GM19238 (cell line): ENCODE data around the gene DCHS1.

Experiments
- DNase-seq: peaks from one replicate; pipeline ENCODE4 v3.0.0; 2011; ENCODE audit warnings: low spot score; ENCODE audit not compliant: insufficient read length

DCHS1 gene

GRCh38 chr11:6673523-6674218, 18.1 kb upstream of the DCHS1 start:
- no peak for DNase-seq

- DNase-seq = no peak
These were observed 16.4 kb upstream of the DCHS1 start for GRCh38 chr11:6671991-6672390.

- no peak for DNase-seq
These were observed 14.7 kb upstream of the DCHS1 start for GRCh38 chr11:6670202-6670830.

GRCh38 chr11:6667733-6668374, 12.2 kb upstream of the DCHS1 start:
- DNase-seq = no peak

GRCh38 chr11:6666302-6667183, 10.9 kb upstream of the DCHS1 start:
- no peak for DNase-seq

- no peak for DNase-seq
These were observed 8.9 kb upstream of the DCHS1 start for GRCh38 chr11:6664551-6664950.

GRCh38 chr11:6663794-6664469, 8.3 kb upstream of the DCHS1 start:
- no peak for DNase-seq

GRCh38 chr11:6660712-6661111, 5.1 kb upstream of the DCHS1 start:
- DNase-seq = no peak

- no peak for DNase-seq
These were observed 3.0 kb upstream of the DCHS1 start for GRCh38 chr11:6658647-6659046.

GRCh38 chr11:6657346-6657745, 1.7 kb upstream of the DCHS1 start:
- no peak for DNase-seq

- DNase-seq = no peak
These were observed 1.3 kb upstream of the DCHS1 start for GRCh38 chr11:6656936-6657335.

- no peak for DNase-seq
These were observed 941 bp upstream of the DCHS1 start for GRCh38 chr11:6656584-6656915.

GRCh38 chr11:6655020-6655789, 404 bp downstream of the DCHS1 start:
- no peak for DNase-seq

- no peak for DNase-seq
These were observed 1.2 kb downstream of the DCHS1 start for GRCh38 chr11:6654281-6655019.

- DNase-seq = no peak
These were observed 2.0 kb downstream of the DCHS1 start for GRCh38 chr11:6653656-6654055.

GRCh38 chr11:6653097-6653496, 2.5 kb downstream of the DCHS1 start:
- DNase-seq = no peak

GRCh38 chr11:6652182-6652581, 3.4 kb downstream of the DCHS1 start:
- DNase-seq = no peak

GRCh38 chr11:6650980-6651379, 4.6 kb downstream of the DCHS1 start:
- no peak for DNase-seq

- no peak for DNase-seq
These were observed 5.5 kb downstream of the DCHS1 start for GRCh38 chr11:6650104-6650503.

GRCh38 chr11:6648501-6648900, 7.1 kb downstream of the DCHS1 start:
- no peak for DNase-seq
